Astrocyte (in vitro differentiated cells and primary cell): ENCODE measurements around the gene TFB1M. TPM values are rescaled to one million over a fixed set of nuclear protein-coding genes. Genes with fewer than 3 reads are reported as not detected.

Source experiments
- DNase-seq: peaks from one replicate; pipeline ENCODE4 v3.0.0-alpha.2; 2010; ENCODE audit warnings: low read depth
- FAIRE-seq: peaks from 2 replicates; lab custom pipeline; 2011; peaks lifted over from hg19 to GRCh38; lab: Jason Lieb, UNC
- H2AFZ ChIP-seq: 2 replicates; pipeline ENCODE4 v1.6.0; 2012; ENCODE audit warnings: low read depth, low read length, inconsistent platforms
- H3K27ac ChIP-seq: 2 replicates; pipeline ENCODE4 v1.5.1; 2011; ENCODE audit warnings: low read depth, low read length, inconsistent platforms
- H3K27me3 ChIP-seq: 2 replicates; pipeline ENCODE4 v1.6.0; 2011; ENCODE audit warnings: low read length, inconsistent platforms; ENCODE audit not compliant: insufficient read depth
- H3K36me3 ChIP-seq: 2 replicates; pipeline ENCODE4 v1.5.1; 2011; ENCODE audit warnings: low read length, inconsistent platforms; ENCODE audit not compliant: insufficient read depth
- H3K4me1 ChIP-seq: 2 replicates; pipeline ENCODE4 v1.5.1; 2011; ENCODE audit warnings: low read length, inconsistent platforms; ENCODE audit not compliant: insufficient read depth
- H3K4me2 ChIP-seq: 2 replicates; pipeline ENCODE4 v1.6.0; 2012; ENCODE audit warnings: low read length, inconsistent platforms
- H3K4me3 ChIP-seq: 2 replicates; pipeline ENCODE4 v1.5.1; 2011; ENCODE audit warnings: low read depth, mild to moderate bottlenecking, low read length, inconsistent platforms; ENCODE audit not compliant: insufficient read depth
- H3K79me2 ChIP-seq: 2 replicates; pipeline ENCODE4 v1.6.0; 2012; ENCODE audit warnings: mild to moderate bottlenecking, low read length, inconsistent platforms; ENCODE audit not compliant: insufficient read depth
- H3K9ac ChIP-seq: 2 replicates; pipeline ENCODE4 v1.6.0; 2012; ENCODE audit warnings: mild to moderate bottlenecking, low read length, inconsistent platforms
- H3K9me3 ChIP-seq: 2 replicates; pipeline ENCODE4 v1.5.1; 2012; ENCODE audit warnings: low read depth, mild to moderate bottlenecking, low read length, inconsistent platforms; ENCODE audit not compliant: insufficient read depth
- H4K20me1 ChIP-seq: 2 replicates; pipeline ENCODE4 v1.6.0; 2012; ENCODE audit warnings: low read length, inconsistent platforms; ENCODE audit not compliant: insufficient read depth
- H3K27ac Mint-ChIP-seq: one replicate; pipeline ENCODE4 v1.8.0; 2021; ENCODE audit warnings: mild to moderate bottlenecking, mixed read lengths; ENCODE audit not compliant: unreplicated experiment
- H3K27me3 Mint-ChIP-seq: one replicate; pipeline ENCODE4 v1.8.0; 2021; ENCODE audit warnings: low read depth, mixed read lengths; ENCODE audit not compliant: unreplicated experiment
- H3K36me3 Mint-ChIP-seq: one replicate; pipeline ENCODE4 v1.8.0; 2021; ENCODE audit warnings: low read depth, mixed read lengths; ENCODE audit not compliant: unreplicated experiment
- H3K4me1 Mint-ChIP-seq: one replicate; pipeline ENCODE4 v1.8.0; 2021; ENCODE audit warnings: low read depth, mixed read lengths; ENCODE audit not compliant: unreplicated experiment
- H3K4me3 Mint-ChIP-seq: one replicate; pipeline ENCODE4 v1.8.0; 2021; ENCODE audit warnings: mild to moderate bottlenecking, moderate library complexity, mixed read lengths; ENCODE audit not compliant: unreplicated experiment
- H3K9me3 Mint-ChIP-seq: one replicate; pipeline ENCODE4 v1.8.0; 2021; ENCODE audit warnings: mild to moderate bottlenecking, mixed read lengths; ENCODE audit not compliant: unreplicated experiment
- CTCF ChIP-seq: IDR thresholded peaks from 2 replicates; pipeline ENCODE4 v1.5.1; 2011; ENCODE audit warnings: low read depth, mild to moderate bottlenecking, inconsistent platforms, low read length, moderate library complexity; ENCODE audit not compliant: insufficient read depth
- EZH2 ChIP-seq: IDR thresholded peaks from 2 replicates; pipeline ENCODE4 v1.6.1; 2012; ENCODE audit warnings: mild to moderate bottlenecking, low read length, inconsistent platforms; ENCODE audit not compliant: insufficient read depth
- total RNA-seq: library from RNA; stranded (reverse); gene quantifications from 2 replicates; pipeline ENCODE4 v1.2.1, GENCODE V29; 2021

TFB1M gene
- total RNA-seq, 1 donor from 2014 or later = 24.1 TPM

GRCh38 chr6:155311583-155311982 lies 2.7 kb downstream of the TFB1M start:
- Histone ChIP-seq H3K4me1 (peaks cover 8% of the 10 kb centered on the region), H3K27me3 (no peaks in the 10 kb centered on the region), H3K27ac (no peak overlapping the region), H2AFZ (no peak overlapping the region), H4K20me1 (no peaks in the 10 kb centered on the region), H3K4me2 (no peak overlapping the region), H3K9ac (no peak overlapping the region), H3K9me3 (no peaks in the 10 kb centered on the region), H3K4me3 (no peak overlapping the region), H3K36me3 (peaks cover 14% of the 10 kb centered on the region), H3K79me2 (peaks cover 18% of the 10 kb centered on the region)
- Mint-ChIP-seq H3K9me3 (peaks cover 1% of the 10 kb centered on the region), H3K4me1 (peaks cover 5% of the 10 kb centered on the region), H3K36me3 (peaks cover 6% of the 10 kb centered on the region), H3K27me3 (no peaks in the 10 kb centered on the region), H3K4me3 (no peak overlapping the region), H3K27ac (no peak overlapping the region)
- peak; percentile 29 for FAIRE-seq
- no peak for DNase-seq
- TF ChIP-seq EZH2 (no peak), CTCF (no peak)

- FAIRE-seq = no peak
- no peak overlapping the region for H3K4me3 ChIP-seq
- H3K4me2 ChIP-seq = peak overlapping the region; percentile 15
- H3K36me3 Mint-ChIP-seq = peaks cover 9% of the 10 kb centered on the region
- peak overlapping the region; percentile 18 for H3K27ac ChIP-seq
- peaks cover 18% of the 10 kb centered on the region for H3K79me2 ChIP-seq
- H3K36me3 ChIP-seq = peaks cover 14% of the 10 kb centered on the region
- H3K9ac ChIP-seq = no peak overlapping the region
- H4K20me1 ChIP-seq = no peaks in the 10 kb centered on the region
- DNase-seq = no peak
- H3K9me3 Mint-ChIP-seq = peaks cover 1% of the 10 kb centered on the region
- peaks cover 8% of the 10 kb centered on the region for H3K4me1 ChIP-seq
- H3K4me3 Mint-ChIP-seq = no peak overlapping the region
- H3K27ac Mint-ChIP-seq = no peak overlapping the region
- H3K27me3 ChIP-seq = no peaks in the 10 kb centered on the region
- TF ChIP-seq EZH2 (no peak), CTCF (no peak)
- H3K4me1 Mint-ChIP-seq = peaks cover 5% of the 10 kb centered on the region
- H3K27me3 Mint-ChIP-seq = no peaks in the 10 kb centered on the region
- H2AFZ ChIP-seq = no peak overlapping the region
- H3K9me3 ChIP-seq = no peaks in the 10 kb centered on the region
Measured at GRCh38 chr6:155311086-155311485, 3.2 kb downstream of the TFB1M start.

GRCh38 chr6:155310596-155310995 lies 3.7 kb downstream of the TFB1M start:
- H3K27ac ChIP-seq = peak overlapping the region; percentile 18
- DNase-seq (peak; percentile 30), FAIRE-seq (no peak)
- no peak overlapping the region for H2AFZ ChIP-seq
- no peak overlapping the region for H3K9ac ChIP-seq
- H3K4me3 ChIP-seq = no peak overlapping the region
- H4K20me1 ChIP-seq = no peaks in the 10 kb centered on the region
- peaks cover 14% of the 10 kb centered on the region for H3K36me3 ChIP-seq
- no peak overlapping the region for H3K4me3 Mint-ChIP-seq
- peaks cover 5% of the 10 kb centered on the region for H3K4me1 Mint-ChIP-seq
- no peaks in the 10 kb centered on the region for H3K27me3 Mint-ChIP-seq
- H3K27me3 ChIP-seq = no peaks in the 10 kb centered on the region
- peaks cover 9% of the 10 kb centered on the region for H3K36me3 Mint-ChIP-seq
- H3K79me2 ChIP-seq = peaks cover 18% of the 10 kb centered on the region
- no peak overlapping the region for H3K27ac Mint-ChIP-seq
- H3K4me1 ChIP-seq = peaks cover 8% of the 10 kb centered on the region
- H3K9me3 ChIP-seq = no peaks in the 10 kb centered on the region
- H3K4me2 ChIP-seq = peak overlapping the region; percentile 15
- H3K9me3 Mint-ChIP-seq = peaks cover 1% of the 10 kb centered on the region
- TF ChIP-seq EZH2 (no peak), CTCF (no peak)
